ENCODE results near the gene SLC13A2. TPM values are rescaled to one million over a fixed set of nuclear protein-coding genes. Genes with fewer than 3 reads are reported as not detected.

The SLC13A2 gene, protein sequence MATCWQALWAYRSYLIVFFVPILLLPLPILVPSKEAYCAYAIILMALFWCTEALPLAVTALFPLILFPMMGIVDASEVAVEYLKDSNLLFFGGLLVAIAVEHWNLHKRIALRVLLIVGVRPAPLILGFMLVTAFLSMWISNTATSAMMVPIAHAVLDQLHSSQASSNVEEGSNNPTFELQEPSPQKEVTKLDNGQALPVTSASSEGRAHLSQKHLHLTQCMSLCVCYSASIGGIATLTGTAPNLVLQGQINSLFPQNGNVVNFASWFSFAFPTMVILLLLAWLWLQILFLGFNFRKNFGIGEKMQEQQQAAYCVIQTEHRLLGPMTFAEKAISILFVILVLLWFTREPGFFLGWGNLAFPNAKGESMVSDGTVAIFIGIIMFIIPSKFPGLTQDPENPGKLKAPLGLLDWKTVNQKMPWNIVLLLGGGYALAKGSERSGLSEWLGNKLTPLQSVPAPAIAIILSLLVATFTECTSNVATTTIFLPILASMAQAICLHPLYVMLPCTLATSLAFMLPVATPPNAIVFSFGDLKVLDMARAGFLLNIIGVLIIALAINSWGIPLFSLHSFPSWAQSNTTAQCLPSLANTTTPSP
- not detected in 2 replicates for total RNA-seq

DNA sequence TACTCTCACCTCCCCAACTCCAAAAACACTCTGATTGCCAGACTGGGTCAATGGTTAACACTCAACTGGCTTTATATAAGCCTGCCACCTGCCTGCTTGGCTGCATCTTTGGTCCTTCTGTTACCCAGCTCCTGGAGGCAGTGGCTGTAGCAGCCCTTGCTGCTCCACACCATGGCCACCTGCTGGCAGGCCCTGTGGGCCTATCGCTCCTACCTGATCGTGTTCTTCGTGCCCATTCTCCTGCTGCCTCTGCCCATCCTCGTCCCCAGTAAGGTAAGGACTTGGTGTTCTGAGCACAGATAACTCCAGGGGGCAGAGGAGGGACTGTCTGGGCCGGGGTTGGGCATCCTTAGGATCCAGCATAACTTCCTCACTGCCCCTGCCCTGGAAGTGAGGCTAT lies at the start of gene SLC13A2:
Gene SLC13A2, plus strand, starts transcription at position 103 of the 400 bp plus-strand sequence. Its CDS starts 69 bp downstream, at position 172.

DNA sequence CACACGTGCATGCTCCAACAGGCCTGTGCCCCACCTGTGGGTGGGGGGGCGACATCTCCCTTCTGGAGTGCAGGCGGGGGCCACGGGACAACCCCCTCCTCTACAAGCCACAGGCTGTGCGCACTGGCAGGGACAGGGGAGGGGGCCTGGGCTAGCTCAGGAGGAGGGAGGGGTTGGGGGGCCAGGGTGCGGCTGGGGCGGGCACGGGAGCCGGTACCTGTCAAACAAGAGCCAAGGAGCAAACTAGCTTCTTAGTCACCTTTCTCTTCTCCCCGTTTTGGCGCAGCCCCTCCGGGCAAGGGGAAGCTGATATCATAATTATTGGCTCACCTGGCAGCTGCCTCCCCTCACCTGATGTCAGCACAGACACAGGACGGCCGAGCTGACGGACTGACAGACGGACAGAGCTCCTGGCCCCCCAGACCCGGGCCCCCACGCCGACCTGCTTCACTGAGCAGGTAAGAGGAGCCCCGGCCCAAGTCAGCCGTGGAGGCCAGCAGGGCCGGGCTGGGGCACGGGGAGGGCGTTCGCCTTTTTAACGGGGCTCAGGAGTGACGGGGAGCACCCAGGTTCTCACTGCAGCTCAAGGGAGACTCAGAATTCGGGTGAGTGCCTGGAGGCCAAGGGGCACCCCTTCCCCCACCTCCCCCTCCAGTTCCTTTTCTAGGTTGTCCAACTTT lies 32.7 kb downstream of the SLC13A2 start, which contains the start of gene FOXN1:
Gene FOXN1, plus strand, starts transcription at position 363 of the 680 bp plus-strand sequence. CDS start 17,622 bp downstream, outside the sequence.

Other genes with a start within 250 kb of the SLC13A2 start
- gene TMEM97, start 154.4 kb upstream of the SLC13A2 start, total RNA-seq, result 16.7 and 26.8 TPM in 2 replicates
- 40.3 and 50.6 TPM in 2 replicates for gene IFT20, start 138.2 kb upstream of the SLC13A2 start, total RNA-seq
- 90.0 and 99.9 TPM in 2 replicates for gene TNFAIP1, start 137.9 kb upstream of the SLC13A2 start, total RNA-seq
- gene POLDIP2, start 116.1 kb upstream of the SLC13A2 start, total RNA-seq, result 90.8 and 92.3 TPM in 2 replicates
- gene SEBOX, start 108.4 kb upstream of the SLC13A2 start, total RNA-seq, result not detected in 2 replicates
- gene VTN, start 103.3 kb upstream of the SLC13A2 start, total RNA-seq, result 0.10 TPM in 1 of 2 replicates, not detected in the other
- gene SARM1, start 102.0 kb upstream of the SLC13A2 start, total RNA-seq, result 4.2 and 6.2 TPM in 2 replicates
- 1.3 and 2.5 TPM in 2 replicates for gene SLC46A1, start 67.4 kb upstream of the SLC13A2 start, total RNA-seq
- gene FOXN1, start 32.7 kb downstream of the SLC13A2 start, total RNA-seq, result not detected in 2 replicates
- 23.1 and 27.1 TPM in 2 replicates for gene UNC119, start 79.0 kb downstream of the SLC13A2 start, total RNA-seq
- gene PIGS, start 97.9 kb downstream of the SLC13A2 start, total RNA-seq, result 56.3 and 63.7 TPM in 2 replicates
- 12.4 and 22.5 TPM in 2 replicates for gene ALDOC, start 103.3 kb downstream of the SLC13A2 start, total RNA-seq
- gene SPAG5, start 125.4 kb downstream of the SLC13A2 start, total RNA-seq, result 20.9 and 31.7 TPM in 2 replicates
- gene RSKR, start 140.5 kb downstream of the SLC13A2 start, total RNA-seq, result 4.2 and 8.7 TPM in 2 replicates
- 184 and 187 TPM in 2 replicates for gene BLTP2, start 171.5 kb downstream of the SLC13A2 start, total RNA-seq
- 38.6 and 39.8 TPM in 2 replicates for gene SDF2, start 188.3 kb downstream of the SLC13A2 start, total RNA-seq
- 56.6 and 60.1 TPM in 2 replicates for gene SUPT6H, start 188.6 kb downstream of the SLC13A2 start, total RNA-seq
- gene PROCA1, start 238.2 kb downstream of the SLC13A2 start, total RNA-seq, result 0.86 and 1.3 TPM in 2 replicates
- gene RAB34, start 244.2 kb downstream of the SLC13A2 start, total RNA-seq, result 25.3 and 42.1 TPM in 2 replicates
- 509 and 527 TPM in 2 replicates for gene RPL23A, start 246.3 kb downstream of the SLC13A2 start, total RNA-seq

Measured in vein endothelial cell (primary cell).